ENCODE results near the gene KRT86. TPM values are rescaled to one million over a fixed set of nuclear protein-coding genes. Genes with fewer than 3 reads are reported as not detected.
"Not testable (repeated sequence)": the region's sequence is repeated elsewhere in the genome, so short reads cannot be mapped to it uniquely, and the experiment has no call there.

Gene KRT86
- total and polyA plus RNA-seq, 8 donors: 0.07 to 1.7 (median 0.24) TPM; not detected in 1

GRCh38 chr12:52285172-52285745, 10.8 kb downstream of the KRT86 start:
- Histone ChIP-seq H3K27ac (no peak overlapping the region), H3K9me3 (no peaks in the 10 kb centered on the region), H3K4me3 (no peak overlapping the region), H3K27me3 (no peaks in the 10 kb centered on the region), H3K4me1 (peaks cover 12 to 14% of the 10 kb centered on the region in 2 donors), H3K36me3 (no peaks in the 10 kb centered on the region)
- intact Hi-C loops (cut with DNase I): no loop called here
- ATAC-seq (no peak), DNase-seq (no peak)
- TF ChIP-seq CTCF (IDR thresholded peaks at IDR 0.05): no peak

- intact Hi-C loops (cut with DNase I): no loop called here
- H3K36me3 ChIP-seq: no peaks in the 10 kb centered on the region
- H3K27ac ChIP-seq: no peak overlapping the region
- peaks cover 5 to 8% of the 10 kb centered on the region in 2 donors for H3K4me1 ChIP-seq
- H3K4me3 ChIP-seq: no peak overlapping the region
- no peak for TF ChIP-seq CTCF (IDR thresholded peaks at IDR 0.05)
- no peaks in the 10 kb centered on the region for H3K27me3 ChIP-seq
- DNase-seq (no peak), ATAC-seq (no peak)
- H3K9me3 ChIP-seq: no peaks in the 10 kb centered on the region
These were observed 11.5 kb downstream of the KRT86 start for GRCh38 chr12:52285851-52286530.

GRCh38 chr12:52286857-52287785, 12.7 kb downstream of the KRT86 start:
- H3K36me3 ChIP-seq; H3K9me3 ChIP-seq; H3K27me3 ChIP-seq; H3K4me3 ChIP-seq; ATAC-seq; H3K27ac ChIP-seq; H3K4me1 ChIP-seq; intact Hi-C loops (cut with DNase I); DNase-seq: not testable (repeated sequence)

- H3K4me3 ChIP-seq; H3K4me1 ChIP-seq; DNase-seq; H3K36me3 ChIP-seq; ATAC-seq; H3K27ac ChIP-seq; H3K9me3 ChIP-seq; intact Hi-C loops (cut with DNase I): not testable (repeated sequence)
- peaks cover 3 to 19% of the 10 kb centered on the region in 2 donors for H3K27me3 ChIP-seq
These were observed 13.7 kb downstream of the KRT86 start for GRCh38 chr12:52287816-52288805.

- H3K27ac ChIP-seq; intact Hi-C loops (cut with DNase I); H3K4me3 ChIP-seq; DNase-seq; H3K4me1 ChIP-seq; ATAC-seq; H3K36me3 ChIP-seq; H3K9me3 ChIP-seq: not testable (repeated sequence)
- H3K27me3 ChIP-seq: peaks cover 6 to 29% of the 10 kb centered on the region in 2 donors
These were observed 16.2 kb downstream of the KRT86 start for GRCh38 chr12:52290483-52291134.

All from left lung (tissue), 10 donors.